ENCODE measurements around the gene TARDBP.
"Not testable (repeated sequence)": the region's sequence is repeated elsewhere in the genome, so short reads cannot be mapped to it uniquely, and the experiment has no call there.

Gene TARDBP

GRCh38 chr1:11044849-11045427 lies 32.5 kb downstream of the TARDBP start:
- H3K27ac ChIP-seq: no peak overlapping the region
- no peak for TF ChIP-seq CTCF (conservative IDR thresholded peaks at IDR 0.05)
- TF ChIP-seq ZFX (IDR thresholded peaks at IDR 0.05): no peak

- H3K27ac ChIP-seq: no peak overlapping the region
- TF ChIP-seq ZFX (IDR thresholded peaks at IDR 0.05): no peak
- TF ChIP-seq CTCF (conservative IDR thresholded peaks at IDR 0.05): no peak
These were observed 33.2 kb downstream of the TARDBP start for GRCh38 chr1:11045428-11046269.

GRCh38 chr1:11046270-11046566 lies 33.8 kb downstream of the TARDBP start:
- H3K27ac ChIP-seq: no peak overlapping the region
- TF ChIP-seq ZFX (IDR thresholded peaks at IDR 0.05) (no peak), CTCF (conservative IDR thresholded peaks at IDR 0.05) (no peak)

- TF ChIP-seq CTCF (conservative IDR thresholded peaks at IDR 0.05): no peak
- TF ChIP-seq ZFX (IDR thresholded peaks at IDR 0.05): no peak
- H3K27ac ChIP-seq: no peak within 1 kb of the TSS
These were observed 34.3 kb downstream of the TARDBP start, which contains the start of gene MASP2 for GRCh38 chr1:11046625-11047365. Gene MASP2, minus strand, starts transcription at chr1:11047239. Its CDS starts 32 bp downstream, at chr1:11047207.

- not testable (repeated sequence) for H3K27ac ChIP-seq
These were observed 38.7 kb downstream of the TARDBP start for GRCh38 chr1:11051121-11051520.

- no peak for TF ChIP-seq ZFX (IDR thresholded peaks at IDR 0.05)
- TF ChIP-seq CTCF (conservative IDR thresholded peaks at IDR 0.05): no peak
- H3K27ac ChIP-seq: no peak overlapping the region
These were observed 39.5 kb downstream of the TARDBP start for GRCh38 chr1:11051781-11052511.

- H3K27ac ChIP-seq: no peak overlapping the region
- no peak for TF ChIP-seq CTCF (conservative IDR thresholded peaks at IDR 0.05)
- TF ChIP-seq ZFX (IDR thresholded peaks at IDR 0.05): no peak
These were observed 40.6 kb downstream of the TARDBP start for GRCh38 chr1:11052839-11053757.
